HPDE6-E6E7 (cell line): ENCODE data around the gene USH2A.

Experiments used
- DNase-seq: peaks from one replicate; pipeline ENCODE4 v3.0.0; 2011; ENCODE audit warnings: missing footprints; ENCODE audit errors: extremely low spot score

USH2A gene

GRCh38 chr1:215599418-215600074 is 823.7 kb downstream of the USH2A start:
- DNase-seq = no peak

- no peak for DNase-seq
Observed at GRCh38 chr1:215597961-215598360, 825.3 kb downstream of the USH2A start.

GRCh38 chr1:215595231-215595630 is 828.0 kb downstream of the USH2A start:
- DNase-seq = no peak

DNA sequence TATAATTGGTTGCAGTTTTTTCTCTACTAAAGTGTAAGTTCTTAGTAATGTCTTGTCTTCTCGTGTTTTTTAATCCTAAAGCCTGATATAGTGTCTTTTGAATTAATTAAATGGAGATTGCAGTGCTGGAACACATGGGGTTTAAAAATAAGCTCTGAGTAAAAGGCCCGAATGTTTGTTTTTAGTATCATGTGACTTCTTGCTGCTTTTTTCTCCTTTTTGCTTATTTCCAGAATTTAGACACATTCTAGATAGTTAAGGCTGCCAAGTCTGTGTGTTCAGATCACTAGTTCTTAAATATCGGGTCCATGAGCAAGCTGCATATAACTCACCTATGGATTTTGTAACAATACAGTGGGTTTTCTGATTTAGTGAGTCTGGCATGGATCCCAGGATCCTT is 828.6 kb downstream of the USH2A start:
- DNase-seq = no peak

GRCh38 chr1:215590779-215591491 is 832.3 kb downstream of the USH2A start:
- DNase-seq = no peak

DNA sequence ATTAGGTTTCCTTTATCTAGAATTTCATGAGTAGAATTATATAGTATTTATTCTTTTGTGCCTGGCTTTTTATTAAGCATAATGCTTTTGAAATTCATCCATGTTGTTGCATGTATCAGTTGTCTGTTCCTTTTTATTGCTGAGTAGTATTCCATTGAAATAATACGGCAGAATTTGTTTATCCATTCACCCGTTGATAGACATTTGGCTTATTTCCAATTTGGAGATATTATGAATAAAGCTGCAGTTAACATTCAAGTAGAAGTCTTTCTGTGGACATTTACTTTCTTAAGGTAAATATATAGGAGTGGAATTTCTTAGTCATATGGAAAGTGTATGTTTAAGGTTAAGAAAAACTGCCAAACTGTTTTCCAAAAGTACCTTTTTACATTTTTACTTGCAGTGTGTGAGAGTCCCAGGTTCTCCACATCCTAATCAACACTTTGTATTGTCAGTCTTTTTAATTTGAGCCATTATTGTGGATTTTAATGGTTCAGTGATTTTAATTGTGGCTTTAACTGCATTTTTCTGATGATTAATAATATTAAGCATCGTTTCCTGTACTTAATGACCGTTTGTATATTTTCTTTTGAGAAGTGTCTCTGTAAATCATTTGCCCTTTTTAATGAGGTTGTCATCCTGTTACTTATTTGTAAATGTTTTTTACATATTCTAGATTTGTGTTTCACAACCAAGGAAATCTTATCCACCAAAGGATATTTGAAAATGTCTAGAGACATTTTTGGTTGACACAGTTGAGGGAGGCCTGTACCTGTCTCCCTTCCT is 833.4 kb downstream of the USH2A start:
- no peak for DNase-seq

- DNase-seq = no peak
Observed at GRCh38 chr1:215584389-215584788, 838.9 kb downstream of the USH2A start.

- peak; percentile 57 for DNase-seq
Observed at GRCh38 chr1:215583185-215583749, 840.0 kb downstream of the USH2A start.

DNA sequence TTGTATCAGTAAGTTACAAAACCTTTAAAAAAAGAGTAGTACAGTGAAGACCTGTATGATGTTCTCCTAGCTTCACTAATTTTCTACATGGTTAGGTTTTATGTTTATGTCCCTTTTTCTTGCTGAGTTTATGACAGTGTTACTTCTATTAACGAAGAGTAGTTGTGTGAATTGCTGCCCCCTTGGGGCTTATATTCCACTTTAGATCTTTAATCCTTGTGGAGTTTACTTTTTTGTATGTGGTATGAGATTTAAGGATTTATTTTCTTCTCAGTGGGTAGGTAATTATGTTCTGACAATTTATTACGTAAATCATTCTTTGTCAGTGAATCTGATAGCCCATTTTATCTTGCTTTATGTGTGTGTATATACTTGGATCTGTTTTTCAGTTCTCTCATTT is 841.4 kb downstream of the USH2A start:
- DNase-seq = no peak
